GM12878 (cell line): ENCODE measurements around the gene VGLL4. TPM values are rescaled to one million over a fixed set of nuclear protein-coding genes. Genes with fewer than 3 reads are reported as not detected.

Source experiments
- ATAC-seq: fragments of 200-7000 bp; cut with Tn5 transposase; 3 replicates; pipeline ENCODE4 v1.9.1; 2020; ENCODE audit warnings: mild to moderate bottlenecking, moderate library complexity
- BruUV-seq: library from RNA; stranded (reverse); fragments of 400-500 nt; replicated peaks from 2 replicates; lab custom pipeline; 2021; lab: Mats Ljungman, UMichigan
- CTCF ChIA-PET: fragments of 300-600 bp; sonication (Branson Sonifier 250); formaldehyde crosslinking; extraction: SDS; loops from one replicate; lab custom pipeline; 2021; ENCODE audit warnings: inconsistent platforms; lab: Yijun Ruan, JAX
- POLR2A ChIA-PET: fragments of 350-600 bp; formaldehyde crosslinking; extraction: SDS; loops from one replicate; lab custom pipeline; 2021; ENCODE audit warnings: inconsistent platforms; lab: Charles Lee
- RAD21 ChIA-PET: fragments of 300-600 bp; sonication (Branson Sonifier 250); formaldehyde crosslinking; loops from one replicate; lab custom pipeline; 2023; ENCODE audit warnings: antibody characterized with exemption; ENCODE audit not compliant: unreplicated experiment; lab: Charles Lee
- SMC1A ChIA-PET: fragments of 300-600 bp; sonication (Branson Sonifier 250); formaldehyde crosslinking; loops from one replicate; lab custom pipeline; 2023; ENCODE audit not compliant: unreplicated experiment, uncharacterized antibody; lab: Charles Lee
- DNase-seq: peaks from one replicate; pipeline ENCODE4 v3.0.0-alpha.2; 2011; ENCODE audit warnings: low read depth, low spot score
- FAIRE-seq: peaks from 3 replicates; lab custom pipeline; 2011; peaks lifted over from hg19 to GRCh38; lab: Jason Lieb, UNC
- H2AFZ ChIP-seq: 2 replicates; pipeline ENCODE4 v1.6.0; 2011; ENCODE audit warnings: low read depth, low read length, control low read depth; ENCODE audit not compliant: control insufficient read depth
- H3K27ac ChIP-seq: 2 replicates; pipeline ENCODE4 v1.5.1; 2011; ENCODE audit warnings: control low read depth; ENCODE audit not compliant: control insufficient read depth, insufficient read depth
- H3K27me3 ChIP-seq, 2 experiments: replicated peaks in 1 of 2; 2 replicates each; pipeline versions ENCODE4 v1.6.0 to v1.6.1; 2011; ENCODE audit warnings: low read length in 1 of 2; ENCODE audit not compliant: control insufficient read depth in 2 of 2, insufficient read depth in 2 of 2
- H3K36me3 ChIP-seq, 2 experiments: 2 replicates each; pipeline ENCODE4 v1.5.1; 2011; ENCODE audit warnings: low read length in 1 of 2; ENCODE audit not compliant: control insufficient read depth in 2 of 2, insufficient read depth in 2 of 2
- H3K4me1 ChIP-seq: 2 replicates; pipeline ENCODE4 v1.6.1; 2011; ENCODE audit warnings: mild to moderate bottlenecking, low read length, moderate library complexity, mixed read lengths; ENCODE audit not compliant: control insufficient read depth, insufficient read depth
- H3K4me2 ChIP-seq: 2 replicates; pipeline ENCODE4 v1.6.0; 2011; ENCODE audit warnings: control low read depth; ENCODE audit not compliant: control insufficient read depth, insufficient read depth
- H3K4me3 ChIP-seq: fragments of 200-600 bp; sonication (generic); 2 replicates; pipeline ENCODE4 v1.5.1; 2016
- H3K79me2 ChIP-seq: 2 replicates; pipeline ENCODE4 v1.6.0; 2011; ENCODE audit warnings: low read length; ENCODE audit not compliant: control insufficient read depth, insufficient read depth
- H3K9ac ChIP-seq: 2 replicates; pipeline ENCODE4 v1.8.0; 2011; ENCODE audit warnings: low read length, control low read depth, mixed read lengths; ENCODE audit not compliant: control insufficient read depth, insufficient read depth
- H3K9me3 ChIP-seq: replicated peaks from 3 replicates; pipeline ENCODE4 v1.5.1; 2011; ENCODE audit warnings: mild to moderate bottlenecking, low read length; ENCODE audit not compliant: control insufficient read depth, insufficient read depth
- H4K20me1 ChIP-seq: 2 replicates; pipeline ENCODE4 v1.6.0; 2011; ENCODE audit not compliant: control insufficient read depth, insufficient read depth
- BACH1 ChIP-seq: fragments of 450-650 bp; IDR thresholded peaks from 2 replicates; pipeline ENCODE4 v1.6.1; 2017; ENCODE audit warnings: mild to moderate bottlenecking, borderline replicate concordance
- WGBS: methylation state at CpG from one replicate; pipeline ENCODE4 v1.1.6; 2016; ENCODE audit warnings: low lambda C conversion rate; ENCODE audit not compliant: insufficient replicate concordance, insufficient coverage; ENCODE audit errors: missing lambda C conversion rate; 5-methylcytosine and 5-hydroxymethylcytosine counted together
- in situ Hi-C: fragments of 300-500 bp; cut with MboI; formaldehyde crosslinking; loops from 9 replicates; pipeline ENCODE4 v1.14.3; 2018; ENCODE audit warnings: mixed read lengths
- intact Hi-C: fragments of 100-400 bp; cut with micrococcal nuclease; formaldehyde crosslinking; loops from one replicate; pipeline ENCODE4 v1.14.2; 2022; ENCODE audit not compliant: unreplicated experiment
- polyA plus RNA-seq, 11 experiments: library from polyadenylated mRNA; depleted of rRNA in 4 of 11; unstranded in 6 of 11; stranded (reverse) in 5 of 11; fragments of >200 nt; fragmentation: Nextera tagmentation in 4 of 11; fragmentation: Illumina TruSeq in 1 of 11; extraction: Ambion mirVana in 4 of 11; extraction: Trizol in 1 of 11; gene quantifications; 1 replicate in 1 of 11; 2 replicates in 10 of 11; pipeline versions ENCODE4 v1.2.1 to v1.2.3, GENCODE V29; 2011 to 2016; ENCODE audit warnings: inconsistent platforms in 2 of 11, missing spikeins in 2 of 11, low read depth in 1 of 11
- total RNA-seq, 4 experiments: library from RNA; depleted of rRNA in 3 of 4; stranded (reverse); fragments of >200 nt in 3 of 4; fragmentation: Illumina TruSeq in 1 of 4; extraction: Trizol in 1 of 4; gene quantifications; 2 replicates each; pipeline versions ENCODE4 v1.2.1 to v1.2.3, GENCODE V29; 2013 to 2021
- TF ChIP-seq, protein P1 (sequence below): IDR thresholded peaks from 2 replicates; pipeline ENCODE4 v1.6.1; 2011; ENCODE audit warnings: mild to moderate bottlenecking, low read depth, low read length, moderate library complexity; ENCODE audit not compliant: insufficient replicate concordance
- TF ChIP-seq, protein P2 (sequence below): fragments of 450-650 bp; IDR thresholded peaks from 2 replicates; pipeline ENCODE4 v1.6.1; 2018; ENCODE audit warnings: borderline replicate concordance, mild to moderate bottlenecking; ENCODE audit not compliant: partially characterized antibody

Gene VGLL4
- total and polyA plus RNA-seq, 10 of the 15 experiments (the other 5 are each of a cell fraction or from before 2014, with no cell fraction given) = 0.44 to 38.1 (median 16.1) TPM

DNA sequence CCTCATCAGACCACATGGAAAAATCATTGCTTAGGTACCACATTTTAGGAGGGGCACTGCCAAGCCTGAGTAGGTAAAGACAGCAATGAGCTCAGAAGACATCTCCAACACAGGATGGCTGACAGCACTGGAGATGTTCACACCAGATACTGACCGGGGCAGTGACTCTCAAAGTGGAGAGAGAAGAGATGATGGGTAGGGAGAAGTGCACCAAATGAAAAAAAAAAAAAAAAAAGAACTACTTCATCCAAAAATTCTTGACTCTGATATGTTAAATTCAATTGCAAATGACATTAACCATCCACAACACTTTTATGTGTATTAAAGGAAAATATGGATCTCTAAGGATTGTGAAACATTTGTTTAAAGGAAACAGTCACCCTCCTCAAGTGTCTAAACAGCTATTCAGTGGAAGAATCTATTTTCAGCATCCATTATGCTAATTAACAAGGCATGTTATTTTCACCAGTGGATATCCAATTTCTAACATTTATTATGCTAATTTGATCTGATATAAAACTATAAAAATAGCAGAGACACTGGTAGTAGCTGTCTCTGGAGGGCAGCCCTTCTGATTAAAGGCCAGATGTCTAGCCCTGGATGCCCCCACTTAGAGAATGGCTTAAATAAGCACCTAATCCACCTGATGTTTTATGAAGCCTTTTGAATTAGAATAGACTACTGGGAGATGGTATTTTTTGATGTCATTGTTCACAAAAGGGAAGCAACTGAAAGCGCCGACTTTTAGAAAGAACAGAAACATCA, 48.2 kb upstream of the VGLL4 start:
- H3K4me1 ChIP-seq = no peaks in the 10 kb centered on the region
- in situ Hi-C loops (no loop called here), intact Hi-C loops (no loop called here)
- ChIA-PET SMC1A (interaction anchor here (0.7 to 0.9 kb wide), 2 partner anchors 110 to 925 kb away, joined by 3 read pairs; no protein-coding TSS in a partner anchor), CTCF (no interaction called here), POLR2A (no interaction called here), RAD21 (no interaction called here)
- DNase-seq (no peak), ATAC-seq (no peak), FAIRE-seq (no peak)
- TF ChIP-seq, protein P1, sequence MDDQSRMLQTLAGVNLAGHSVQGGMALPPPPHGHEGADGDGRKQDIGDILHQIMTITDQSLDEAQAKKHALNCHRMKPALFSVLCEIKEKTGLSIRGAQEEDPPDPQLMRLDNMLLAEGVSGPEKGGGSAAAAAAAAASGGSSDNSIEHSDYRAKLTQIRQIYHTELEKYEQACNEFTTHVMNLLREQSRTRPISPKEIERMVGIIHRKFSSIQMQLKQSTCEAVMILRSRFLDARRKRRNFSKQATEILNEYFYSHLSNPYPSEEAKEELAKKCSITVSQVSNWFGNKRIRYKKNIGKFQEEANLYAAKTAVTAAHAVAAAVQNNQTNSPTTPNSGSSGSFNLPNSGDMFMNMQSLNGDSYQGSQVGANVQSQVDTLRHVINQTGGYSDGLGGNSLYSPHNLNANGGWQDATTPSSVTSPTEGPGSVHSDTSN = no peak
- no peak for TF ChIP-seq BACH1
- TF ChIP-seq, protein P2, sequence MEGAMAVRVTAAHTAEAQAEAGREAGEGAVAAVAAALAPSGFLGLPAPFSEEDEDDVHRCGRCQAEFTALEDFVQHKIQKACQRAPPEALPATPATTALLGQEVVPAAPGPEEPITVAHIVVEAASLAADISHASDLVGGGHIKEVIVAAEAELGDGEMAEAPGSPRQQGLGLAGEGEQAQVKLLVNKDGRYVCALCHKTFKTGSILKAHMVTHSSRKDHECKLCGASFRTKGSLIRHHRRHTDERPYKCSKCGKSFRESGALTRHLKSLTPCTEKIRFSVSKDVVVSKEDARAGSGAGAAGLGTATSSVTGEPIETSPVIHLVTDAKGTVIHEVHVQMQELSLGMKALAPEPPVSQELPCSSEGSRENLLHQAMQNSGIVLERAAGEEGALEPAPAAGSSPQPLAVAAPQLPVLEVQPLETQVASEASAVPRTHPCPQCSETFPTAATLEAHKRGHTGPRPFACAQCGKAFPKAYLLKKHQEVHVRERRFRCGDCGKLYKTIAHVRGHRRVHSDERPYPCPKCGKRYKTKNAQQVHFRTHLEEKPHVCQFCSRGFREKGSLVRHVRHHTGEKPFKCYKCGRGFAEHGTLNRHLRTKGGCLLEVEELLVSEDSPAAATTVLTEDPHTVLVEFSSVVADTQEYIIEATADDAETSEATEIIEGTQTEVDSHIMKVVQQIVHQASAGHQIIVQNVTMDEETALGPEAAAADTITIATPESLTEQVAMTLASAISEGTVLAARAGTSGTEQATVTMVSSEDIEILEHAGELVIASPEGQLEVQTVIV = no peak
- H2AFZ ChIP-seq = no peak overlapping the region
- no peak overlapping the region for H3K4me3 ChIP-seq
- no TSS peak for BruUV-seq
- no peaks in the 10 kb centered on the region for H3K79me2 ChIP-seq
- H3K27me3 ChIP-seq = no peaks in the 10 kb centered on the region
- no peak overlapping the region for H3K4me2 ChIP-seq
- no peak overlapping the region for H3K27ac ChIP-seq
- WGBS = 100% methylated on average over 3 of the region's 3 CpGs
- no peak overlapping the region for H3K9ac ChIP-seq
- no peaks in the 10 kb centered on the region for H4K20me1 ChIP-seq
- H3K9me3 ChIP-seq = no peaks in the 10 kb centered on the region
- no peaks in the 10 kb centered on the region for H3K36me3 ChIP-seq
